ENCODE measurements around the gene CBX4.

DNA sequence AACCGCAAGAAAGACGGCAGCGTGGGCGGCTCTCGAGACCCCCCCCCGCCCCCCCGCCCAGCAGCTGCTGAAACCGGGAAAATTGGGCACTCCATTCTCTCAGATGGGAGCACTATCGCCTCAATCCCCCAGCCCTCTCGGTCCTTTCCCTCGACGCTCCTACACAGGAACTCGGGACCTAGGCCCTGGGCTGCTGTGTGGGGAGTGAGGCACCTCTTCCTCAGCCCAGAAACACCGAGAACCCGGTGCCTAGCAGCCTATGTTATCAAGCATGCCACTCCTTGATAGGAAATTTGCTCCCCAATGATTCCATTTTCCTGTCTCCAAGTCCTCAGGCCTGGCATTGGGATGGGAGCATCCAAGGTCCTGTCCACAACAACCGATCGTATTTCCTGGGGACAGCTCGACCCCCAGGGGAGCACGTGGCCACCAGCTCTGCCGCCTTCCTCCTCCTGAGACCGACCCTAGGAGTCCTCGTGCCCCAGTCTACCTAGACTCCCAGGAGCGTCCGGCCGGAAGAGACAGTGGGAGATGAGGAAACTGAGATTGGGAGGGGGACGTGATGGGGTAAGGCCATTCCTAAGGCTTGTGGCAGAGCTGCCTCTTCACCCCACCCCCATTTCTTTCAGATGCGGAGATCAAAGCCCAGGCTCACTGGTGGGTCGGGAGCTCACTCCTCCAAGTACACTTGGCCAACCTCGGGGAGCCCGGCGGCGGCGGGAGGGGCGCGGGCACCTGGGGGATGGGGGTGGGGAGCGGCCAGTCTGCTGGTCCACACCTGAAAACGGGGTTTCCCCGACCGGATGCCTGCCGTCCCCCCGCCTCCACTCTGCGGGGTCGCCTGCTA lies 24.9 kb downstream of the CBX4 start:
- TF ChIP-seq, protein P1, sequence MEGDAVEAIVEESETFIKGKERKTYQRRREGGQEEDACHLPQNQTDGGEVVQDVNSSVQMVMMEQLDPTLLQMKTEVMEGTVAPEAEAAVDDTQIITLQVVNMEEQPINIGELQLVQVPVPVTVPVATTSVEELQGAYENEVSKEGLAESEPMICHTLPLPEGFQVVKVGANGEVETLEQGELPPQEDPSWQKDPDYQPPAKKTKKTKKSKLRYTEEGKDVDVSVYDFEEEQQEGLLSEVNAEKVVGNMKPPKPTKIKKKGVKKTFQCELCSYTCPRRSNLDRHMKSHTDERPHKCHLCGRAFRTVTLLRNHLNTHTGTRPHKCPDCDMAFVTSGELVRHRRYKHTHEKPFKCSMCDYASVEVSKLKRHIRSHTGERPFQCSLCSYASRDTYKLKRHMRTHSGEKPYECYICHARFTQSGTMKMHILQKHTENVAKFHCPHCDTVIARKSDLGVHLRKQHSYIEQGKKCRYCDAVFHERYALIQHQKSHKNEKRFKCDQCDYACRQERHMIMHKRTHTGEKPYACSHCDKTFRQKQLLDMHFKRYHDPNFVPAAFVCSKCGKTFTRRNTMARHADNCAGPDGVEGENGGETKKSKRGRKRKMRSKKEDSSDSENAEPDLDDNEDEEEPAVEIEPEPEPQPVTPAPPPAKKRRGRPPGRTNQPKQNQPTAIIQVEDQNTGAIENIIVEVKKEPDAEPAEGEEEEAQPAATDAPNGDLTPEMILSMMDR (conservative IDR thresholded peaks at IDR 0.05; ENCODE audit: low read length), result no peak
- 0 out of 2 replicates have a peak, but pooled peaks have one; percentile 31 for TF ChIP-seq EZH2phosphoT487 (IDR thresholded peaks at IDR 0.05; ENCODE audit: borderline replicate concordance, low read depth, low read length)

Data from OCI-LY7 (cell line).